NCI-H2171 (cell line): ENCODE measurements around the gene ZMIZ1.
A peak's percentile ranks its signal among the peaks of the same experiment; 100 is the strongest.
"Not testable (repeated sequence)": the region's sequence is repeated elsewhere in the genome, so short reads cannot be mapped to it uniquely, and the experiment has no call there.

ENCODE experiments used
- DNase-seq: peaks from one replicate; lab custom pipeline; 2025; lab: John Stamatoyannopoulos, UW

The ZMIZ1 gene

GRCh38 chr10:79323602-79324001, 254.8 kb downstream of the ZMIZ1 start:
- no peak for DNase-seq

GRCh38 chr10:79324032-79324695, 255.4 kb downstream of the ZMIZ1 start:
- DNase-seq, result no peak

GRCh38 chr10:79326361-79327089, 257.8 kb downstream of the ZMIZ1 start:
- no peak for DNase-seq

- DNase-seq, result no peak
These were observed 258.3 kb downstream of the ZMIZ1 start for GRCh38 chr10:79327090-79327457.

GRCh38 chr10:79328147-79328701, 259.5 kb downstream of the ZMIZ1 start:
- DNase-seq, result no peak

- no peak for DNase-seq
These were observed 260.2 kb downstream of the ZMIZ1 start for GRCh38 chr10:79328737-79329504.

- DNase-seq, result no peak
These were observed 260.8 kb downstream of the ZMIZ1 start for GRCh38 chr10:79329529-79329928.

- DNase-seq, result no peak
These were observed 262.5 kb downstream of the ZMIZ1 start for GRCh38 chr10:79331226-79331625.

- peak; percentile 55 for DNase-seq
These were observed 262.9 kb downstream of the ZMIZ1 start for GRCh38 chr10:79331709-79332108.

GRCh38 chr10:79332610-79333315, 264.0 kb downstream of the ZMIZ1 start:
- DNase-seq, result not testable (repeated sequence)

GRCh38 chr10:79333513-79333912, 264.7 kb downstream of the ZMIZ1 start:
- no peak for DNase-seq

GRCh38 chr10:79334573-79334972, 265.8 kb downstream of the ZMIZ1 start:
- no peak for DNase-seq

GRCh38 chr10:79335094-79335469, 266.3 kb downstream of the ZMIZ1 start:
- no peak for DNase-seq

- DNase-seq, result no peak
These were observed 266.9 kb downstream of the ZMIZ1 start for GRCh38 chr10:79335470-79336235.

- DNase-seq, result no peak
These were observed 267.5 kb downstream of the ZMIZ1 start for GRCh38 chr10:79336276-79336675.

- DNase-seq, result no peak
These were observed 268.0 kb downstream of the ZMIZ1 start for GRCh38 chr10:79336739-79337138.

- DNase-seq, result not testable (repeated sequence)
These were observed 269.2 kb downstream of the ZMIZ1 start for GRCh38 chr10:79337783-79338469.

- DNase-seq, result no peak
These were observed 270.5 kb downstream of the ZMIZ1 start for GRCh38 chr10:79339266-79339665.

- no peak for DNase-seq
These were observed 272.0 kb downstream of the ZMIZ1 start for GRCh38 chr10:79340646-79341244.

- DNase-seq, result no peak
These were observed 273.6 kb downstream of the ZMIZ1 start for GRCh38 chr10:79342295-79342761.
